GM18858 (cell line): ENCODE data around the gene INO80D.
"Not testable (repeated sequence)": the region's sequence is repeated elsewhere in the genome, so short reads cannot be mapped to it uniquely, and the experiment has no call there.

Source experiments
- ATAC-seq: cut with Tn5 transposase; IDR thresholded peaks from one replicate; pipeline ENCODE4 v1.9.1; 2021; ENCODE audit not compliant: unreplicated experiment

INO80D gene, protein sequence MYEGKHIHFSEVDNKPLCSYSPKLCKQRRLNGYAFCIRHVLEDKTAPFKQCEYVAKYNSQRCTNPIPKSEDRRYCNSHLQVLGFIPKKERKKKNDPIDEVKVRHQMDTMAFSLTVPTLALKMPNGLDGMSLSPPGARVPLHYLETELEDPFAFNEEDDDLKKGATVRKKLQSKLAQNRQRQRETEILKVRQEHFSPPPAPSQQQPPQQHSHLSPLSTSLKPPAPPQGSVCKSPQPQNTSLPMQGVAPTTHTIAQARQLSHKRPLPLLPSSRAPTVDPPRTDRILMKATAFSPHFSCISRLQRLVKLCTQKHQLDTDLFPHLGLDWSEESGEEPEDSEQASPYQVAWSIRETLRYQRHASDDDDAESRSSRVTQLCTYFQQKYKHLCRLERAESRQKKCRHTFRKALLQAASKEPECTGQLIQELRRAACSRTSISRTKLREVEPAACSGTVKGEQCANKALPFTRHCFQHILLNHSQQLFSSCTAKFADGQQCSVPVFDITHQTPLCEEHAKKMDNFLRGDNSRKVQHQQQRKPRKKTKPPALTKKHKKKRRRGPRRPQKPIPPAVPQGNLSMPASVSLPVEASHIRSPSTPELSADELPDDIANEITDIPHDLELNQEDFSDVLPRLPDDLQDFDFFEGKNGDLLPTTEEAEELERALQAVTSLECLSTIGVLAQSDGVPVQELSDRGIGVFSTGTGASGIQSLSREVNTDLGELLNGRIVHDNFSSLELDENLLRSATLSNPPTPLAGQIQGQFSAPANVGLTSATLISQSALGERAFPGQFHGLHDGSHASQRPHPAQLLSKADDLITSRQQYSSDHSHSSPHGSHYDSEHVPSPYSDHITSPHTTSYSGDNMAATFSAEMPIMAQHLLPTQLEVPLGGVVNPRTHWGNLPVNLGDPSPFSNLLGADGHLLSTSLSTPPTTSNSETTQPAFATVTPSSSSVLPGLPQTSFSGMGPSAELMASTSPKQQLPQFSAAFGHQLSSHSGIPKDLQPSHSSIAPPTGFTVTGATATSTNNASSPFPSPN

DNA sequence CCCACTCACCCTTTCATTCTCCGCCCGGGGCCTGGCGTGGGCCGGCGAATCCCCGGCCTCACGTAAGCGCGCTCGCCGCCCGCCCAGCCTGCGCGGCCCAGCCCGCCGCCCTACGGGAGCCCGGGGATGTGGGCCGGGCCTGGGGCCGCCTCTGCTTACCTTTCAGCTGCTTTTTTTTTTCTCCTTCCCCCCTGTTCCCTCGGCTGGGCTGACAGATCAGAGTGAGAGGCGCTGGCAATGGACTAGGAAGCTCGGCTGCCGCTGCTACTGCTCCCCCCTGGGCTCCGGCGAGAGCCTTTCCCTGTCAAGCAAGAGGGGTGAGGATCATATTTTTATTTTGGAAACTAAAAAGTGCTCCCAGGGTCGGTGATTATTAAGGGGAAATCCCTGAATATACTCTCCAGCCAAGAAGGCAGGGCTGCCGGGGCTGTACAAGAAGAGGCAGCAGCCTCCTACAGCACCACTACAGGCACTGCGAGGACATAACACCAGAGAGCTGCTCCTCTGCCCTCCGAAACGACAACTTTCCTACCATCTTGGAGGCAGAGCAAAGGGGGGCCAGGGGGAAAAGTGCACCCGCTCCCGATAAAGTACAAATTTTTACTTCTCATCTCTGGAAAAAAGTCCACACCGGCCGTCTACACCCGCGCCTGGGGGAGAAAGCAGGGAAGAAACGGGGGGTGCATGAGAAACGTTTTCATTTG lies at the start of gene INO80D:
TSS of gene INO80D (minus strand) at position 433 of the 704 bp plus-strand sequence. CDS start 23,158 bp downstream, outside the sequence.
- ATAC-seq: peak; percentile 84

DNA sequence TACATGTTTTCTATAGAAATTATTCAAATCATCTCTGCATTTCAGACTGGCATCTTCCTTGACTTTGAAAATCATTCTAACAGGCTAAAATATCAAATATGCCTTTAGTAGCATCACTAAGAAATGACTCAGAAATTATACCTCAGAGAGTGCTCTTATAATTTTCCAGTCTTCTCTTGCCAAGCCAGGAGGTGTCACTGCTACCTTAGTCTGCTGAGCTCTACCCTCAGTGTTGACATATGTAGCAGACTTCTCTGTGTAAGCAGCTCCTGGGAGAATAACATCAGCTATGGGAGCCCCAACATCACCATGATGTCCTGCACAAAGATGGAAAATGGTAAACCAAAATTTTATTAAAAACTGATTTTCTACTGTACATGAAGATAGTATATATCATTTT lies 41.7 kb upstream of the INO80D start:
- no peak for ATAC-seq

DNA sequence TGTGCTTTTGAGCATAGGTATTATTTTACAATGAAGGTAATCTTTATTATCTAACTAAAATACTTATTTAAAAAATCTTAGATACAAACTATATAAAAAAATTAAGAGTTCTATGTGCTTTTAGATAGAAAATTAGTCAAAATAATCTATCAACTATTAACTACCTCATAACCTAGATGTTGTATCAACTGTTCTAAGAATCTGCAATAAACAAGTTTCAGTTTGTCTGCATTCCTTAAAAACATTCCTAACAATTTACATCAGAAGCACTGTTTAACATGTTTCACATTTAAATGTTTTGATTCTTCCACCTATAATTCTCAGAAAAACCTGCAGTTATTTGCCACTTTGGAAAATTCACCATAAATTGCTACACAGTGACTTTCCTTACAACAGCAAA lies 39.9 kb upstream of the INO80D start:
- ATAC-seq: no peak

DNA sequence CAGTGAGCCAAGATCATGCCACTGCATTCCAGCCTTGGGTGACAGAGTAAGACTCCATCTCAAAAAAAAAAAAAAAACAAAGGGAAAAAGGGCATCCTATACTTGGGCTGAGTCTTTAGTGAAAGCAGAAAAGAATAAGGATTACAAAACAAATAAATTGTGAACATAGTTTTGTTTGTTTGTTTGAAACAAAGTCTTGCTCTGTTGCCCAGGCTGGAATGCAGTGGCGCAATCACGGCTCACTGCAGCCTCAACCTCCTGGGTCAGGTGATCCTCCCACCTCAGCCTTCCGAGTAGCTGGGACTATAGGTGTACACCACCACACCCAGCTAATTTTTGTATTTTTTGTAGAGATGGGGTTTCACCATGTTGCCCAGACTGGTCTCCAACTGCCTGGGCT lies 36.6 kb upstream of the INO80D start:
- ATAC-seq: not testable (repeated sequence)

DNA sequence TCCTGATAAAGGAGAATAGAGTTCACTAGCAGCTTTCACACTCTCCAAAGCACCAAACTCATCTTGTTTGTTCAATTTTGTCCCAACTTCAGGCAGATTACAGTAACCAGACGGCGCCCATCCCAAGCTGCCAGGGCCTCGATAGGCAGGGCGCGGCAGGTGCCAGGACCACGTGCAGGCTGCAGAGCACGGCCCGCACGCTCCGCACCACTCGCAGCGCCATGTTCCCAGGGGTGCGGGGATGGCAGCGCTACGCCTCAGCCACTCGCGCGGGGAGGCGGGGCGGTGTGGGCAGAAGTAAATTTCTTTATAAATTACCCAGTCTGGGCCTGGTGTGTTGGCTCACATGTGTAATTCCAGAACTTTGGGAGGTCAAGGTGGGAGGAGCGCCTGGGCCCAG lies 30.3 kb upstream of the INO80D start:
- ATAC-seq: no peak

DNA sequence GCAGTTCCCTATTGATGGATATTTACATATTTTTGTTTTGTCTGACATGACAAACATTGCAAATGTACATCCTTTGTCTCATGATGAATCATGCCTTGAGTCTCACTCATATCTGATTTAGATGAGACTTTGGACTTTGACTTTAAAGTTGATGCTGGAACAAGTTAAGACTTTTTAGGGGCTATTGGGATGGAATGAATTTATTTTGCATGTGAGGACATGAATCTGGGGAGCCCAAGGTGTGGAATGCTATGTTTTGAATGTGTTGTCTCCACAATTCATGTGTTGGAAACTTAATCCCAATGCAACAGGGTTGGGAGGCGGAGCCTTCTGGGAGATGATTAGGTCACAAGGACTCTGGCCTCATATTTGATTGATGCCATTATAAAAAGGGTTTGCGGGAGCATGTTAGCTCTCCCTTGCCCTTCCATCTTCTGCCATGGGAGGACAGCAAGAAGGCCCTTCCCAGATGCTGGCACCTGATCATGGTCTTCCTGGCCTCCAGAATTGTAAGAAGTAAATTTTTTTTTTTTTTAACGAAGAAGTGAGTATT lies 29.1 kb upstream of the INO80D start:
- no peak for ATAC-seq

DNA sequence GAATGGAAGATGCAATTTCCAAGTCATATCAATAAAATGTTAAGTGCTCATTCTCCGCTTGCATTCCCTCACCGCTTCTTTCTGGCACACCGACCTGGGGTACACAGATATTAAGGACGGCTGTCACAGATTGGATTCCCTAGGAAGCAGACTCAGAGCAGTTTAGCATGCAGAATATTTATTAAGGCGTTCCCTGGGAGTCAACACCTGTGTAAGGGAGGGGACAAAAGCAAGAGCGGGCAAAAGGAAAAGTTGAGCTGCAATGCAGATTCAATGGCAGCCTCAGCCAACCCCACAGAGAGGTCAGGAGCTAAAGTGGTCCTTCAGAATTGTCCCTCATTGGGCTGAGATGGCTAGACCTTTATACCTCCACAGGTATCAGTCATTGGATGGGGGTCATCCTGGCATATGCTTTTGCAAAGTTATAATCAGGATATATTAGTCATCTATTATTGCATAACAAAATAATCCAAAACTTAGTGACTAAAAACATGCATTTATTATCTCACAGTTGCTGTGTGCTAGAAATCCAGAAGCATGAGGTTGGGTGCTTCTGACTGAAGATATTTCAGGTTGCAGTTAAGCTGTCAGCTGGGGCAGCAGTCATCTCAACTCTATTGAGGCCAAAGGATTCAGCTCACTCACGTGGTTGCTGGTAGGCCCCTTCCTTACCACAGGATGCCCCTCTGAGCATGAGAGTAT lies 27.0 kb upstream of the INO80D start:
- no peak for ATAC-seq

DNA sequence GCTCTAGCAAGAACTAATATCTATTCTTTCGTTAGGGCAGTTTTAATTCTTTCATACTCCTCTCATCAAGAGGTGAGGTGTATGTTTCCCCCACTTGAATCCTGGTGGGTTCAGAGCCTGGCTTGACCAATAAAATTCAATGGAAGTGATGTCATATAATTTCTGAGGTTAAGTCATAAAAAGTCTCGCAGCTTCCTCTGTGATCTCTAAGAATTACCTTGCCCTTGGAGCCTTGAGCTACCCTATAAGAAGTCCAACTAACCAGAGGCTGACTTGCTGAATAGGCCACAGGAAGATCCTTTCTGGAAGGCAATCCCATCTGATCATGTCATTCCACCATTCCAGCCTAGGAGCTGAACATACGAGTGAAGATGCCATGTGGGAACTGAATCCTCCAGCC lies 26.1 kb upstream of the INO80D start:
- no peak for ATAC-seq

DNA sequence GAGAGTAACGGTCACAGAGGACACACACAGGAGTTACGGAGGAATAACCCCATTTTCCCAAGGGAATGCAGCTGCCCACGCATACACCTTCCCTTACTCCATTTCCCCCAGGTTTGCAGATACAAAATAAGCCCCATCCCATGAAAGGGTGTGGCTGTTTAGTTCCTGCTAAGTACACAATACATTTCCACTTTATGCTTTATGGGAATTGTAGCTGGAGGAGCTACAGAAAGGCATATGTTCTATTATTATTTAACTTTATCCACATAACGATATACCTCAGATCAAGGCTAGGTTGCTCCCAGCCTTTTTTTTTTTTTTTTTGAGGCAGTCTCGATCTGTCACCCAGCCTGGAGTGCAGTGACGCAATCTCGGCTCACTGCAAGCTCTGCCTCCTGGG lies 22.7 kb upstream of the INO80D start:
- ATAC-seq: no peak

DNA sequence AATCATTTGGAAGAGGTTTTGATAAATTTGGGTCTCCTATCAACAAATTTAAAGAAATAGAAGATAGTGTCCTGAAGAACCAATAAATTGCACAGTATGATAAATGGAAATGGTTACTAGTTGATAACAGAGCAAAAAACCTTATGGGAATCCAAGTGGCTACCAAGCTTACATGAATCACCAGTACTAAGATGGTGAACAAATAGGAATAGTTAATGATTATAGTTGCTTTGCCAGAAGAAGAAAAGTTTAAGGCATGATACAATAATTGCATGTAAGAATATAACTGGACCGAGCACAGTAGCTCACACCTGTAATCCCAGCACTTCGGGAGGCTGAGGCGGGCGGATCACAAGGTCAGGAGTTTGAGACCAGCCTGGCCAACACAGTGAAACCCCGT lies 19.6 kb upstream of the INO80D start:
- no peak for ATAC-seq

DNA sequence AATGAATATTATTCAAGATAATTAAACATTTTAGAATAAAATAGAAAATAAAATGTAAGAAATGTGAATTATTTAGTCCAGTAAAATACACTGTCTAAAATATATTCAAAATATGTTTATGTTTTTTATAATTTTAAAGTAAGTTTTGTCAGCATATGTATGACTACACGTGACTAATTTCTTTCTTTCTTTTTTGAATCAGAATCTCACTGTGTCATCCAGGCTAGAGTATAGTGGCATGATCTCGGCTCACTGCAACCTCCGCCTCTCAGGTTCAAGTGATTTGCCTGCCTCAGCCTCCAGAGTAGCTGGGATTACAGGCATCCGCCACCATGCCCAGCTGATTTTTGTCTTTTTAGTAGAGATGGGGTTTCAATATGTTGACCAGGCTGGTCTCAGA lies 19.1 kb upstream of the INO80D start:
- ATAC-seq: no peak

DNA sequence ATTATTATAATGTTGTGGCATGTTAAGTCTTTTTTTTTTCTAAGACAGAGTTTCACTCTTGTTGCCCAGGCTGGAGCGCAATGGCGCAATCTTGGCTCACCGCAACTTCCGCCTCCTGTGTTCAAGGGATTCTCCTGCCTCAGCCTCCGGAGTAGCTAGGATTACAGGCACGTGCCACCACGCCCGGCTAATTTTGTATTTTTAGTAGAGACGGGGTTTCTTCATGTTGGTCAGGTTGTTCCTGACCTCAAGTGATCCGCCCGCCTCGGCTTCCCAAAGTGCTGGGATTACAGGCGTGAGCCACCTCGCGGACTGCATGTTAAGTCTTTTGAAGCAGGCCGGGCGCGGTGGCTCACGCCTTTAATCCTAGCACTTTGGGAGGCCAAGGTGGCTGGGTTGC lies 12.9 kb upstream of the INO80D start:
- ATAC-seq: not testable (repeated sequence)

DNA sequence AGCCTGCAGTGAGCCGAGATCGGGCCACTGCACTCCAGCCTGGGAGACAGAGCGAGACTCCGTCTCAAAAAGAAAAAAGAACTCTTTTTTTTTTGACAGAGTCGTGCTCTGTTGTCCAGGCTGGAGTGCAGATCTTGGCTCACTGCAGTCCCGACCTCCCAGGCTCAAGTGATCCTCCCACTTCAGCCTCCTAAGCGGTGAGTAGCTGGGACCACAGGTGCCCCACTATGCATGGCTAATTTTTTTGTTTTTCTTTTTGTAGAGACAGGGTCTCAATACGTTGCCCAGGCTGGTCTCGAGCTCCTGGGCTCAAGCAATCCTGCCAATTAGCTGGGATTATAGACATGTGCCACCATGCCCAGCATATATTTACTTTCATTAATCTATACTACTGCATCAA lies 12.5 kb upstream of the INO80D start:
- ATAC-seq: no peak

DNA sequence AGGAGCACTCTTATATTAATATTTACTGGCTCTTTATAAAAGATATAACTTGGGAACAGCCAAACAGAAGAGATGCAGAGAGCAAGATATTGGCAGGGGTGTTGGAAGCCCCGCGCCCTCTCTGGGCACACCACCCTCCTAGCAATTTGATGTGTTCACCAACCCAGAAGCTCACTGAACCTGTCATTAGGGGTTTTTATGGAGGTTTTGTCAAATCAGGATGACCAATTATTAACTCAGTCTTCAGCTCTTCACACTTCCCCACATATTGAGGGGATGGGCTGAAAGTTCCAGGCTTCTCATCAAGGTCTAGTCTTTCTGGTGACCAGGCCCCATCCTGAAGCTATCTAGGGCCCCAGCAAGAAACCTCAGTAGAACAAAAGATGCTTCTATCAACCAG lies 10.9 kb upstream of the INO80D start:
- ATAC-seq: no peak

DNA sequence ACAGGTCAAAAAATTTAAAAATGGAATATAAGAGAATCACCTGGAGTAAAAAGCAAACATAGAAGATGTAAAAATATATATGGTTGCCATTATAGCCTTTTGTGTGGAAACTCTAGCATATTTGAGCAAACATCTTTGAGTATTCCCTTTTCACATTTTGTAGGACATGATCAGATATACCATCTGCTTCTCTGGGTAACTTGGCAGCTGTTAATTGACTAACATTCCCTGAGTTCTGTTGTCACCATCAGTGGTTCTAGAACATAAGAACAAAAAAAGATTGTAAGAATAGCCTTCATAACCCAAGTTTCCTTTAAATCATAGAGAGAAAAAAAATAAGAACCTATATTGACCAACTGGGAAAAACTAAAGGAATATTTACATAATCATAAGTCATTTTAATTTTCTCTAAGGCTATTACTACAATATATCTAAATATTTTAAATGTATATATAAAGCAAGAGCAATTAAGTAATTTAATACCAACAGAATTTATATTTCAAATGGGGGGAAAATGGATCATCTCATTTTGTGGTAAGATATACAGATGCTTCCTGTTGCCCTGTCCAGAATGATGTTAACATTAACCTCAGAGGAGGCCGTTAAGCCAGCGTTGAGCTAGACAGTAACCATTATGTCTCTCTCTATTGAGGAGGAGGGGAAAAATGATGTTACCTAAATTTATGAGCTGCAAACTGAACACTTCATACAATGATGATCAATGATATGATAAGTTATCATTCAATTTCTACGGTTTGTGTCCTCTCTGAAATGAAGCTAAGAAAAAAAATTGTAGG lies 9.8 kb upstream of the INO80D start:
- ATAC-seq: no peak

DNA sequence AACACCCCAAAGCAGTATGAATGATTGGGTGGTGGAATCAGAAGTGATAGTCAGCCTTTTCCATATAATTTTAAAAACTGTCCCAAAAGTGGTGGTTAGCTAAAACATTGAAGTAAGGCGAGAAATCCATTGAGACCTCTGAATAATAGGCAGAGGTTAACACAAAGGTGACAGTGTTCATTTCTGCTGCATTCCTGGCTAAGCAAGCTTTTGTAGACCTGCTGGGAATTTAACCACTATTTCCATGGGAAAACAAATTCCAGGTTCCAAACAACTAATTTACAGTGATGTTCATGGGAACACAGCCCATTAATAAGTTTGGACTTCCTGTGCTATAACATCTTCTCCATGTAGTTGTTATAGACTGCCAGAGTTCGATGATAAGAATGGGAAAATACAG lies 6.3 kb upstream of the INO80D start:
- no peak for ATAC-seq

DNA sequence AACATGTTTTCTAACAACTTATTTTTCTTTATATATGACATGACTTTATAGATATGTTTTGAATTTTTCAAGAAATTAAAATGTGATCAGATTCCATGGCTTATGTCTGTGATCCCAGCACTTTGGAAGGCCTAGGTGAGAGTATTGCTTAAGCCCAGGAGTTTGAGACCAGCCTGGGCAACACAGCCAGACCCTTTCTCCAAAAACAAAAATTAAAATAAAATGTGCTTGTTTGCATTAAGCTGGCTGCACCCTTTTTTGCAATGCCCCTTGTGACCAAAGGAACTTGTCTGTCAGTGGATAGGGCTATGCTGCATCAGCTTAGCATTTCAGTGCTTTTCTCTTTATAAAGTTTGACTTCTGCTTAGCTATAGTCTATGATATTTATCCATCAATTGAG lies 2.3 kb upstream of the INO80D start:
- no peak for ATAC-seq

DNA sequence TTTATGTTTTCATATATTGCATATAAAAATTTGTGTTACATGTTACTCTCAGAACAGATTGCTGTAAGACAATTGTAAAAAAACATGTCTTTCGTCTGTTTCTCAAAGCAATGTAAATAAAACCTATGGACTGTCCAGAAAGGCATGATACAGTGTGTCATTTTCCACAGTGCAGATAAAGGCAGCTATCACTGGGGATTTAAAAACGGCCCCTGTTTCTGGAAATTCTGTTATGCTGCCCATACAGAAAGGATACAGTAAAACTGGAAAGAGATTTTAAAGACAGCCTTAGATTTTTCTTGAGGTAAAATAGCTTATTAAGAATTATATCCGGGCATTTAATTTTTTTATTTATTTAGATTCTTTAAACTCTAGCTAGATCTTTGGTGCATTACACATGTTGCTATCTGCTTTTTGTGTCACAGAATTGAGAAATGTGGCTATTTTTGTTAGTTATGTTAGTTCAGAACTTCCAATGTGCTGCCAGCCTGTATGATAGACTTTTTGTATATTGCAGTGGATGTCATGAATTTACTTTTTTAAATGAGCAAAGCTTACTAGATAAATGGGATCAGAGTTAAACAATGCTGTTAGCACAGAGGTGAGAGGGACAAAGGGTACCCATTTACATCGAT lies 859 bp upstream of the INO80D start:
- no peak for ATAC-seq
